SU-DHL-6 (cell line): Measurements from ENCODE around the gene TIGIT.

ENCODE experiments used
- EZH2phosphoT487 ChIP-seq: fragments of 200-600 bp; sonication (generic), shearing (Covaris generic); conservative IDR thresholded peaks from 2 replicates; pipeline ENCODE4 v1.6.1; 2018; ENCODE audit warnings: mild to moderate bottlenecking, antibody characterized with exemption, low read length, moderate library complexity, mixed read lengths
- TF ChIP-seq, protein P1 (sequence below): fragments of 200-600 bp; sonication (generic); IDR thresholded peaks from one replicate; pipeline ENCODE4 v1.5.1; 2017; ENCODE audit warnings: antibody characterized with exemption, mild to moderate bottlenecking, low read length, moderate library complexity; ENCODE audit not compliant: insufficient read depth, poor library complexity, severe bottlenecking

DNA sequence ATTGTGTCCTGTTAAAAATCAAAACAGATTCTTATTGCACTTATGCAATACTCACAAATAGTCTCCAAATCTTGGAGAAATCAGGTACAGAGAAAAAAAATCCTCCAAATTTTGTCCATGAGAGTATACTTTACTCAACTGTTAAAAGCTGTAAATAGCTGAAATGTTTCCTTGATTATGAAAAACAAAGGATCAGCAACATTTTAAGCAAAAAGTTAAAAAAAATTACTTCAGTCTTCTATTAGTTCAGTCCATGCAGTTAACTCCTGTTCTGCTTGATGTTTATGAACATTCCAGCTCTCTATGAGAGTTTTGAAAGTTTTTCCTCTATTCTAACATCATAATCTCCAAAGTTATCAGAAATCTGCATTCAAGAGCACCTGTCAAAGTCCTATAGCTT, 33.7 kb upstream of the TIGIT start:
- TF ChIP-seq, protein P1, sequence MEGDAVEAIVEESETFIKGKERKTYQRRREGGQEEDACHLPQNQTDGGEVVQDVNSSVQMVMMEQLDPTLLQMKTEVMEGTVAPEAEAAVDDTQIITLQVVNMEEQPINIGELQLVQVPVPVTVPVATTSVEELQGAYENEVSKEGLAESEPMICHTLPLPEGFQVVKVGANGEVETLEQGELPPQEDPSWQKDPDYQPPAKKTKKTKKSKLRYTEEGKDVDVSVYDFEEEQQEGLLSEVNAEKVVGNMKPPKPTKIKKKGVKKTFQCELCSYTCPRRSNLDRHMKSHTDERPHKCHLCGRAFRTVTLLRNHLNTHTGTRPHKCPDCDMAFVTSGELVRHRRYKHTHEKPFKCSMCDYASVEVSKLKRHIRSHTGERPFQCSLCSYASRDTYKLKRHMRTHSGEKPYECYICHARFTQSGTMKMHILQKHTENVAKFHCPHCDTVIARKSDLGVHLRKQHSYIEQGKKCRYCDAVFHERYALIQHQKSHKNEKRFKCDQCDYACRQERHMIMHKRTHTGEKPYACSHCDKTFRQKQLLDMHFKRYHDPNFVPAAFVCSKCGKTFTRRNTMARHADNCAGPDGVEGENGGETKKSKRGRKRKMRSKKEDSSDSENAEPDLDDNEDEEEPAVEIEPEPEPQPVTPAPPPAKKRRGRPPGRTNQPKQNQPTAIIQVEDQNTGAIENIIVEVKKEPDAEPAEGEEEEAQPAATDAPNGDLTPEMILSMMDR, result no peak
- TF ChIP-seq EZH2phosphoT487, result no peak
